Liver (tissue), 9 donors: Measurements from ENCODE around the gene MAP3K20. TPM values are rescaled to one million over a fixed set of nuclear protein-coding genes. Genes with fewer than 3 reads are reported as not detected.

Source experiments
- DNase-seq: peaks from one replicate; pipeline ENCODE4 v3.0.0-alpha.2; 2017; ENCODE audit warnings: low spot score
- H3K27ac ChIP-seq, 2 donors: one replicate each; pipeline ENCODE4 v1.7.0; 2013; ENCODE audit warnings: inconsistent platforms in 2 of 2, low read length in 2 of 2, control low read depth in 1 of 2, low read depth in 1 of 2, mild to moderate bottlenecking in 1 of 2
- H3K27me3 ChIP-seq, 4 donors: one replicate each; pipeline versions ENCODE4 v1.6.1 to v1.7.0; 2013; ENCODE audit warnings: low read length in 3 of 4, inconsistent platforms in 1 of 4, mild to moderate bottlenecking in 1 of 4, moderate library complexity in 1 of 4; ENCODE audit not compliant: control insufficient read depth in 4 of 4, insufficient read depth in 4 of 4
- H3K36me3 ChIP-seq, 4 donors: one replicate each; pipeline versions ENCODE4 v1.6.1 to v1.7.0; 2013; ENCODE audit warnings: low read length in 3 of 4, mild to moderate bottlenecking in 3 of 4, low read depth in 1 of 4, moderate library complexity in 1 of 4; ENCODE audit not compliant: control insufficient read depth in 4 of 4, insufficient read depth in 3 of 4
- H3K4me1 ChIP-seq, 4 donors: one replicate each; pipeline versions ENCODE4 v1.6.1 to v1.7.0; 2013; ENCODE audit warnings: low read length in 3 of 4, mild to moderate bottlenecking in 3 of 4, moderate library complexity in 1 of 4; ENCODE audit not compliant: control insufficient read depth in 4 of 4, insufficient read depth in 4 of 4
- H3K4me3 ChIP-seq, 3 donors: one replicate each; pipeline versions ENCODE4 v1.6.1 to v1.7.0; 2013; ENCODE audit warnings: low read length in 3 of 3, control low read depth in 1 of 3, low read depth in 1 of 3, mild to moderate bottlenecking in 1 of 3
- H3K9ac ChIP-seq, 2 donors: one replicate each; pipeline ENCODE4 v1.7.0; 2013; ENCODE audit warnings: low read length in 2 of 2, mild to moderate bottlenecking in 2 of 2, moderate library complexity in 2 of 2, control low read depth in 1 of 2, low read depth in 1 of 2
- H3K9me3 ChIP-seq, 4 donors: one replicate each; pipeline versions ENCODE4 v1.6.1 to v1.7.0; 2013; ENCODE audit warnings: low read length in 3 of 4; ENCODE audit not compliant: control insufficient read depth in 4 of 4
- EGR1 ChIP-seq, 2 donors: IDR thresholded peaks; 2 replicates each; pipeline ENCODE4 v1.6.1; 2016 to 2018; ENCODE audit warnings: antibody characterized with exemption in 2 of 2, low read depth in 2 of 2
- FOXA1 ChIP-seq: IDR thresholded peaks from 2 replicates; pipeline ENCODE4 v1.6.1; 2016; ENCODE audit warnings: antibody characterized with exemption
- FOXA2 ChIP-seq: IDR thresholded peaks from 2 replicates; pipeline ENCODE4 v1.6.1; 2016; ENCODE audit warnings: antibody characterized with exemption
- GABPA ChIP-seq, 2 donors: IDR thresholded peaks in 1 of 2; conservative IDR thresholded peaks in 1 of 2; 2 replicates each; pipeline ENCODE4 v1.6.1; 2016; ENCODE audit warnings: antibody characterized with exemption in 2 of 2, mild to moderate bottlenecking in 1 of 2, moderate library complexity in 1 of 2
- HNF4G ChIP-seq: IDR thresholded peaks from 2 replicates; pipeline ENCODE4 v1.6.1; 2016; ENCODE audit warnings: antibody characterized with exemption
- JUND ChIP-seq, 2 donors: IDR thresholded peaks; 2 replicates each; pipeline ENCODE4 v1.6.1; 2016; ENCODE audit warnings: antibody characterized with exemption in 2 of 2
- NR2F2 ChIP-seq: IDR thresholded peaks from 2 replicates; pipeline ENCODE4 v1.6.1; 2016; ENCODE audit warnings: antibody characterized with exemption
- RAD21 ChIP-seq, 2 donors: IDR thresholded peaks; 2 replicates each; pipeline ENCODE4 v1.6.1; 2016; ENCODE audit warnings: antibody characterized with exemption in 2 of 2, mild to moderate bottlenecking in 2 of 2
- RXRA ChIP-seq, 2 donors: IDR thresholded peaks; 2 replicates each; pipeline ENCODE4 v1.6.1; 2017 to 2018; ENCODE audit warnings: antibody characterized with exemption in 2 of 2, mild to moderate bottlenecking in 1 of 2
- SP1 ChIP-seq: IDR thresholded peaks from 2 replicates; pipeline ENCODE4 v1.6.1; 2018; ENCODE audit warnings: antibody characterized with exemption, mild to moderate bottlenecking
- TAF1 ChIP-seq: conservative IDR thresholded peaks from 2 replicates; pipeline ENCODE4 v1.6.1; 2016; ENCODE audit warnings: antibody characterized with exemption, mild to moderate bottlenecking
- YY1 ChIP-seq: IDR thresholded peaks from 2 replicates; pipeline ENCODE4 v1.6.1; 2016; ENCODE audit warnings: antibody characterized with exemption, mild to moderate bottlenecking
- WGBS: extraction: QIAGEN DNeasy Blood & Tissue Kit; methylation state at CpG from one replicate; pipeline ENCODE4 v1.1.7; 2013; 5-methylcytosine and 5-hydroxymethylcytosine counted together
- polyA plus RNA-seq, 2 donors: library from polyadenylated mRNA; stranded (reverse) in 1 of 2; unstranded in 1 of 2; fragments of 200-250 nt in 1 of 2; fragments of >200 nt in 1 of 2; fragmentation: Nextera tagmentation in 1 of 2; extraction: Ambion mirVana in 1 of 2; gene quantifications; one replicate each; pipeline versions ENCODE4 v1.2.1 to v1.2.3, GENCODE V29; 2013 to 2015
- total RNA-seq, 2 donors: library from RNA; depleted of rRNA; stranded (reverse); fragments of >200 nt; gene quantifications; one replicate each; pipeline ENCODE4 v1.2.3, GENCODE V29; 2014
- TF ChIP-seq, protein P1 (sequence below): fragments of 150-350 bp; IDR thresholded peaks from 2 replicates; pipeline ENCODE4 v1.5.1; 2017; ENCODE audit warnings: improper control_type of control experiment, low read depth, low read length; ENCODE audit not compliant: missing input control
- TF ChIP-seq, protein P2 (sequence below): IDR thresholded peaks from 2 replicates; pipeline ENCODE4 v1.6.1; 2016; ENCODE audit warnings: antibody characterized with exemption
- TF ChIP-seq, protein P3 (sequence below): IDR thresholded peaks from 2 replicates; pipeline ENCODE4 v1.6.1; 2016; ENCODE audit warnings: antibody characterized with exemption, mild to moderate bottlenecking
- TF ChIP-seq, protein P4 (sequence below): IDR thresholded peaks from 2 replicates; pipeline ENCODE4 v1.6.1; 2016; ENCODE audit warnings: antibody characterized with exemption
- donor health status: healthy.
- donor health status: healthy.
- donor health status: healthy.
- donor health status: healthy.
- donor health status: healthy.

MAP3K20 gene
- total and polyA plus RNA-seq, 4 donors: 9.1 to 22.6 (median 14.9) TPM

DNA sequence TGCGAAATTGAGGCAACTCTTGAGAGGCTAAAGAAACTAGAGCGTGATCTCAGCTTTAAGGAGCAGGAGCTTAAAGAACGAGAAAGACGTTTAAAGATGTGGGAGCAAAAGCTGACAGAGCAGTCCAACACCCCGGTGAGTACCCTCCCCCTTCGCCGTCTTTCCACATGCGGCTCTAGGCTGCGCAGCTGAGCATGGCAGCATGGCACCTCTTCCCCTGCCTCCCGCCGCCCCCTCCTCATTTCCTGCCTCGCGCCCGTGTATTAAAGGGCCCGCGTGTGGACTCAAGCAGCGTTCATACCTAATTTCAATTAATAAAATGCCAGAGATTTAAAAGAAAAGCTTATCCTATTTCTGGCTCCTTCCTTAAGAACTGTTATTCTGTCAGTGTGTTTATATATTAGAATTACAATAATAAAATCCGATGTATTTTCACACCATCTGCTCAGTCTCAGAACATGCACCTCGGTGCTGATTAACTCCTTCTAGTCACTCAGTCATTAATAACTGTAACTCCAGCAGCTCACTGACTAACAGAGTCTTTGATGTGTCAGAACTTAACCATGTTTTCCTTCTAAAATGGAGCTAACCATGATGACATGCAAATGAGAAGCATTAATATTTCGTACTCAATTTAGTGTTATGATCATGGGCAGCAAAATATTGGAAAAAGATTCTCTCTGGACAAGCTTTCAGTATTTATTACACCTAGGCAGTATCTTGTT lies 141.6 kb downstream of the MAP3K20 start:
- no peaks in the 10 kb centered on the region for H3K27me3 ChIP-seq
- H3K36me3 ChIP-seq: no peaks in the 10 kb centered on the region
- no peak for DNase-seq
- WGBS: 88% methylated on average over 20 of the region's 20 CpGs
- no peaks in the 10 kb centered on the region for H3K9me3 ChIP-seq
- H3K4me3 ChIP-seq: no peak overlapping the region
- no peak overlapping the region for H3K27ac ChIP-seq
- TF ChIP-seq, protein P1, sequence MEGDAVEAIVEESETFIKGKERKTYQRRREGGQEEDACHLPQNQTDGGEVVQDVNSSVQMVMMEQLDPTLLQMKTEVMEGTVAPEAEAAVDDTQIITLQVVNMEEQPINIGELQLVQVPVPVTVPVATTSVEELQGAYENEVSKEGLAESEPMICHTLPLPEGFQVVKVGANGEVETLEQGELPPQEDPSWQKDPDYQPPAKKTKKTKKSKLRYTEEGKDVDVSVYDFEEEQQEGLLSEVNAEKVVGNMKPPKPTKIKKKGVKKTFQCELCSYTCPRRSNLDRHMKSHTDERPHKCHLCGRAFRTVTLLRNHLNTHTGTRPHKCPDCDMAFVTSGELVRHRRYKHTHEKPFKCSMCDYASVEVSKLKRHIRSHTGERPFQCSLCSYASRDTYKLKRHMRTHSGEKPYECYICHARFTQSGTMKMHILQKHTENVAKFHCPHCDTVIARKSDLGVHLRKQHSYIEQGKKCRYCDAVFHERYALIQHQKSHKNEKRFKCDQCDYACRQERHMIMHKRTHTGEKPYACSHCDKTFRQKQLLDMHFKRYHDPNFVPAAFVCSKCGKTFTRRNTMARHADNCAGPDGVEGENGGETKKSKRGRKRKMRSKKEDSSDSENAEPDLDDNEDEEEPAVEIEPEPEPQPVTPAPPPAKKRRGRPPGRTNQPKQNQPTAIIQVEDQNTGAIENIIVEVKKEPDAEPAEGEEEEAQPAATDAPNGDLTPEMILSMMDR: no peak
- TF ChIP-seq, protein P2, sequence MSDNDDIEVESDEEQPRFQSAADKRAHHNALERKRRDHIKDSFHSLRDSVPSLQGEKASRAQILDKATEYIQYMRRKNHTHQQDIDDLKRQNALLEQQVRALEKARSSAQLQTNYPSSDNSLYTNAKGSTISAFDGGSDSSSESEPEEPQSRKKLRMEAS: no peak
- TF ChIP-seq JUND (IDR thresholded peaks at IDR 0.05) (no peak), YY1 (no peak), EGR1 (IDR thresholded peaks at IDR 0.05; ENCODE audit: low read depth in 2 of 2) (no peak), TAF1 (no peak), RAD21 (IDR thresholded peaks at IDR 0.05) (no peak), RXRA (IDR thresholded peaks at IDR 0.05) (no peak), NR2F2 (no peak), FOXA2 (no peak), FOXA1 (no peak), GABPA (IDR thresholded peaks at IDR 0.05 in 1 of 2, conservative IDR thresholded peaks at IDR 0.05 in 1 of 2) (no peak), HNF4G (no peak), SP1 (no peak)
- TF ChIP-seq, protein P3, sequence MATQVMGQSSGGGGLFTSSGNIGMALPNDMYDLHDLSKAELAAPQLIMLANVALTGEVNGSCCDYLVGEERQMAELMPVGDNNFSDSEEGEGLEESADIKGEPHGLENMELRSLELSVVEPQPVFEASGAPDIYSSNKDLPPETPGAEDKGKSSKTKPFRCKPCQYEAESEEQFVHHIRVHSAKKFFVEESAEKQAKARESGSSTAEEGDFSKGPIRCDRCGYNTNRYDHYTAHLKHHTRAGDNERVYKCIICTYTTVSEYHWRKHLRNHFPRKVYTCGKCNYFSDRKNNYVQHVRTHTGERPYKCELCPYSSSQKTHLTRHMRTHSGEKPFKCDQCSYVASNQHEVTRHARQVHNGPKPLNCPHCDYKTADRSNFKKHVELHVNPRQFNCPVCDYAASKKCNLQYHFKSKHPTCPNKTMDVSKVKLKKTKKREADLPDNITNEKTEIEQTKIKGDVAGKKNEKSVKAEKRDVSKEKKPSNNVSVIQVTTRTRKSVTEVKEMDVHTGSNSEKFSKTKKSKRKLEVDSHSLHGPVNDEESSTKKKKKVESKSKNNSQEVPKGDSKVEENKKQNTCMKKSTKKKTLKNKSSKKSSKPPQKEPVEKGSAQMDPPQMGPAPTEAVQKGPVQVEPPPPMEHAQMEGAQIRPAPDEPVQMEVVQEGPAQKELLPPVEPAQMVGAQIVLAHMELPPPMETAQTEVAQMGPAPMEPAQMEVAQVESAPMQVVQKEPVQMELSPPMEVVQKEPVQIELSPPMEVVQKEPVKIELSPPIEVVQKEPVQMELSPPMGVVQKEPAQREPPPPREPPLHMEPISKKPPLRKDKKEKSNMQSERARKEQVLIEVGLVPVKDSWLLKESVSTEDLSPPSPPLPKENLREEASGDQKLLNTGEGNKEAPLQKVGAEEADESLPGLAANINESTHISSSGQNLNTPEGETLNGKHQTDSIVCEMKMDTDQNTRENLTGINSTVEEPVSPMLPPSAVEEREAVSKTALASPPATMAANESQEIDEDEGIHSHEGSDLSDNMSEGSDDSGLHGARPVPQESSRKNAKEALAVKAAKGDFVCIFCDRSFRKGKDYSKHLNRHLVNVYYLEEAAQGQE: no peak
- TF ChIP-seq, protein P4, sequence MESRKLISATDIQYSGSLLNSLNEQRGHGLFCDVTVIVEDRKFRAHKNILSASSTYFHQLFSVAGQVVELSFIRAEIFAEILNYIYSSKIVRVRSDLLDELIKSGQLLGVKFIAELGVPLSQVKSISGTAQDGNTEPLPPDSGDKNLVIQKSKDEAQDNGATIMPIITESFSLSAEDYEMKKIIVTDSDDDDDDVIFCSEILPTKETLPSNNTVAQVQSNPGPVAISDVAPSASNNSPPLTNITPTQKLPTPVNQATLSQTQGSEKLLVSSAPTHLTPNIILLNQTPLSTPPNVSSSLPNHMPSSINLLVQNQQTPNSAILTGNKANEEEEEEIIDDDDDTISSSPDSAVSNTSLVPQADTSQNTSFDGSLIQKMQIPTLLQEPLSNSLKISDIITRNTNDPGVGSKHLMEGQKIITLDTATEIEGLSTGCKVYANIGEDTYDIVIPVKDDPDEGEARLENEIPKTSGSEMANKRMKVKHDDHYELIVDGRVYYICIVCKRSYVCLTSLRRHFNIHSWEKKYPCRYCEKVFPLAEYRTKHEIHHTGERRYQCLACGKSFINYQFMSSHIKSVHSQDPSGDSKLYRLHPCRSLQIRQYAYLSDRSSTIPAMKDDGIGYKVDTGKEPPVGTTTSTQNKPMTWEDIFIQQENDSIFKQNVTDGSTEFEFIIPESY: no peak
- peaks cover 0 to 2% (median under 1%) of the 10 kb centered on the region in 4 donors for H3K4me1 ChIP-seq
- H3K9ac ChIP-seq: no peak overlapping the region
